ENCODE measurements around the gene RGS4.

DNA sequence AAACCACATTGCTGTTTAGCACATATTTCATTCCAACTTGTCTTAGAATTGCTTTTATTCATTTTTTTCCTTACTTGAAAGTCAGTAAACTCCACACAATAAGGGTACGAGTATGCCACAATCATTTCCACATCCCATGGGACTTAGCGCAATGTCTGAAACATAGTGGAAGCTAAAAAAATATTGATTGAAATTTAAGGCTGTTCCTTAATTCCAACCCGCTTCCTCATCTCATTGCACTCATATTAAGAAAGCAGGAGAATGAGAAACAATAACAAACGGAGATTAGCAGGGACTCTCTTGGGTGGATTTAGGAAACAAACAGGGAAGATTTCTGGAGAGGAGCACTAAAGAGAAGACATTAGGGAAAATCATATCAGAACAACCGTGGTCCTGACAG lies 39.3 kb upstream of the RGS4 start:
- TF ChIP-seq POLR2A (IDR thresholded peaks at IDR 0.05): no peak
- TF ChIP-seq, protein P1, sequence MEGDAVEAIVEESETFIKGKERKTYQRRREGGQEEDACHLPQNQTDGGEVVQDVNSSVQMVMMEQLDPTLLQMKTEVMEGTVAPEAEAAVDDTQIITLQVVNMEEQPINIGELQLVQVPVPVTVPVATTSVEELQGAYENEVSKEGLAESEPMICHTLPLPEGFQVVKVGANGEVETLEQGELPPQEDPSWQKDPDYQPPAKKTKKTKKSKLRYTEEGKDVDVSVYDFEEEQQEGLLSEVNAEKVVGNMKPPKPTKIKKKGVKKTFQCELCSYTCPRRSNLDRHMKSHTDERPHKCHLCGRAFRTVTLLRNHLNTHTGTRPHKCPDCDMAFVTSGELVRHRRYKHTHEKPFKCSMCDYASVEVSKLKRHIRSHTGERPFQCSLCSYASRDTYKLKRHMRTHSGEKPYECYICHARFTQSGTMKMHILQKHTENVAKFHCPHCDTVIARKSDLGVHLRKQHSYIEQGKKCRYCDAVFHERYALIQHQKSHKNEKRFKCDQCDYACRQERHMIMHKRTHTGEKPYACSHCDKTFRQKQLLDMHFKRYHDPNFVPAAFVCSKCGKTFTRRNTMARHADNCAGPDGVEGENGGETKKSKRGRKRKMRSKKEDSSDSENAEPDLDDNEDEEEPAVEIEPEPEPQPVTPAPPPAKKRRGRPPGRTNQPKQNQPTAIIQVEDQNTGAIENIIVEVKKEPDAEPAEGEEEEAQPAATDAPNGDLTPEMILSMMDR (IDR thresholded peaks at IDR 0.05): no peak
